Lung (tissue), 12 donors: Measurements from ENCODE around the gene COLQ. TPM values are rescaled to one million over a fixed set of nuclear protein-coding genes. Genes with fewer than 3 reads are reported as not detected.

Experiments used
- ATAC-seq: fragments of 200-7000 bp; cut with Tn5 transposase; one replicate; pipeline ENCODE4 v1.9.1; 2020; ENCODE audit warnings: moderate number of reproducible peaks; ENCODE audit not compliant: insufficient read depth, low FRiP score
- DNase-seq, 3 donors: peaks; one replicate each; pipeline ENCODE4 v3.0.0-alpha.2; 2013 to 2017
- H3K27ac ChIP-seq, 2 donors: one replicate each; pipeline ENCODE4 v1.5.1; 2013; ENCODE audit warnings: mild to moderate bottlenecking in 2 of 2, moderate library complexity in 2 of 2, control low read depth in 1 of 2, inconsistent platforms in 1 of 2, low read depth in 1 of 2, low read length in 1 of 2
- H3K27me3 ChIP-seq, 3 donors: one replicate each; pipeline ENCODE4 v1.5.1; 2013; ENCODE audit warnings: low read length in 2 of 3; ENCODE audit not compliant: control insufficient read depth in 3 of 3, insufficient read depth in 3 of 3
- H3K36me3 ChIP-seq, 4 donors: one replicate each; pipeline ENCODE4 v1.5.1; 2013; ENCODE audit warnings: low read length in 4 of 4, mild to moderate bottlenecking in 1 of 4, moderate library complexity in 1 of 4; ENCODE audit not compliant: control insufficient read depth in 4 of 4, insufficient read depth in 4 of 4
- H3K4me1 ChIP-seq, 5 donors: one replicate each; pipeline ENCODE4 v1.5.1; 2013; ENCODE audit warnings: low read length in 5 of 5, mild to moderate bottlenecking in 2 of 5, moderate library complexity in 1 of 5; ENCODE audit not compliant: control insufficient read depth in 5 of 5, insufficient read depth in 5 of 5
- H3K4me3 ChIP-seq: one replicate; pipeline ENCODE4 v1.5.1; 2013; ENCODE audit warnings: mild to moderate bottlenecking, control low read depth, moderate library complexity
- H3K9ac ChIP-seq, 2 donors: one replicate each; pipeline ENCODE4 v1.5.1; 2013; ENCODE audit warnings: low read length in 2 of 2, control low read depth in 1 of 2; ENCODE audit not compliant: insufficient read depth in 1 of 2
- H3K9me3 ChIP-seq, 4 donors: one replicate each; pipeline ENCODE4 v1.5.1; 2013; ENCODE audit warnings: low read length in 3 of 4, mild to moderate bottlenecking in 1 of 4, moderate library complexity in 1 of 4; ENCODE audit not compliant: control insufficient read depth in 4 of 4, insufficient read depth in 3 of 4
- CTCF ChIP-seq: IDR thresholded peaks from 2 replicates; pipeline ENCODE4 v1.5.1; 2012; ENCODE audit warnings: mild to moderate bottlenecking; ENCODE audit errors: control extremely low read depth, extremely low read depth
- WGBS, 2 donors: extraction: QIAGEN DNeasy Blood & Tissue Kit; methylation state at CpG; one replicate each; pipeline ENCODE4 v1.1.7; 2013; 5-methylcytosine and 5-hydroxymethylcytosine counted together
- polyA plus RNA-seq, 2 donors: library from polyadenylated mRNA; stranded (reverse); fragments of 200-250 nt; gene quantifications; one replicate each; pipeline ENCODE4 v1.2.1, GENCODE V29; 2013
- total RNA-seq, 2 donors: library from RNA; depleted of rRNA in 1 of 2; stranded (reverse); fragments of >200 nt in 1 of 2; gene quantifications; one replicate each; pipeline ENCODE4 v1.2.1, GENCODE V29; 2014 to 2021
- donor health status: control.
- donor health status: control.
- donor health status: Bipolar disorder and iron deficiency.
- donor health status: healthy.
- donor health status: DM: yes; HTN: yes; CAD: no.

The COLQ gene
- total and polyA plus RNA-seq, 4 donors, result 0.90 to 5.1 (median 1.9) TPM

GRCh38 chr3:15500107-15500724 lies 21.3 kb downstream of the COLQ start:
- no peak for TF ChIP-seq CTCF
- H3K27me3 ChIP-seq, result no peaks in the 10 kb centered on the region
- H3K4me1 ChIP-seq, result peaks cover 0 to 9% (median 2%) of the 10 kb centered on the region in 5 donors
- H3K9ac ChIP-seq, result no peak overlapping the region
- H3K27ac ChIP-seq, result no peak overlapping the region
- 80 to 83% methylated on average over 3 of the region's 3 CpGs for WGBS, 2 donors
- H3K4me3 ChIP-seq, result no peak overlapping the region
- no peak for DNase-seq
- peak; percentile 24 for ATAC-seq
- H3K9me3 ChIP-seq, result no peaks in the 10 kb centered on the region
- no peaks in the 10 kb centered on the region for H3K36me3 ChIP-seq

- Histone ChIP-seq H3K27me3 (no peaks in the 10 kb centered on the region), H3K4me3 (no peak overlapping the region), H3K9ac (no peak overlapping the region), H3K4me1 (peaks cover 0 to 11% (median 2%) of the 10 kb centered on the region in 5 donors), H3K36me3 (no peaks in the 10 kb centered on the region), H3K27ac (no peak overlapping the region), H3K9me3 (no peaks in the 10 kb centered on the region)
- peak; percentile 68 for ATAC-seq
- no peak for TF ChIP-seq CTCF
- DNase-seq, result no peak
- WGBS, 2 donors, result 59 to 76% methylated on average over 7 of the region's 7 CpGs
Observed at GRCh38 chr3:15499536-15499935, 22.0 kb downstream of the COLQ start.

DNA sequence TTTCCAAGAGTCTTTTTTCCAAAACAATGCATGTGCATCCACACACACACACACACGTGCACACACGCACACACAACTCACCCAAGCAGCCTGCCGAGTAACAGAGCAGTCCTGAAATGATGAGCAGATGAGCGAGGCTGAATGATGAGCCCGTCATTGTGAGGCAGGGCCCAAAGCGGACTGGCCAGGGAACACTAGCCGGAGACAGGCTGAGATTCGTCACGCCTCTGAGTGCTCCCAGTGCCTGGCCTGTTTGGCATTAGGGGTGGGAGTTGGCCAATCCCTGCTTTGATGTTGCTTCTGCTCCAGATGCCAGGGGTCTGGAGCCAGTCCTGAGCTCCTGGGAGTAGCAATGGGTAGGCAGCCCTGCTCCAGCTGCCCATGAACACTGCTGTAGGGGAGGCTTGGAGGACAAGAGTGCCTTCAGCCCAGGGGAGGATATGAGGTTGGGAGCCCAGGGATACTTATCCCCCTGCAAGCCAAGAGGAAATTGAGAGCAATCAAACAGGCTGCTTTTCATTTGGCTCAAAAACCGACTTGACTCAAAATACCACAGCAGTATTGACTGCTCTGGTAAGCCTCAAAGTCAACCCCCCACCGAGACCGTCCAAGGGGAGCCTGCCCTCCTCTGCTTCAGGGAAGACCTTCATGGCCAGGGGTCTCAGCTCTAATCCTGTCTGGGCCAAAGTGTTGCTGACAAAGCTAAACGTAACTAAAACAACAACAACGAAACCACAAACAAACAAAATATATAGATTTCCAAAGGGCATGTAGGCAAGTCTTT lies 22.9 kb downstream of the COLQ start:
- DNase-seq (peak in 1 of 3 donors; percentile 16), ATAC-seq (no peak)
- H3K4me1 ChIP-seq, result peaks cover 0 to 11% (median 2%) of the 10 kb centered on the region in 5 donors
- H3K9ac ChIP-seq, result no peak overlapping the region
- H3K36me3 ChIP-seq, result no peaks in the 10 kb centered on the region
- H3K27ac ChIP-seq, result no peak overlapping the region
- no peaks in the 10 kb centered on the region for H3K9me3 ChIP-seq
- H3K27me3 ChIP-seq, result no peaks in the 10 kb centered on the region
- WGBS, 2 donors, result 85 to 89% methylated on average over 14 of the region's 14 CpGs
- no peak for TF ChIP-seq CTCF
- no peak overlapping the region for H3K4me3 ChIP-seq
